Measurements from ENCODE around the gene PLCB1.

DNA sequence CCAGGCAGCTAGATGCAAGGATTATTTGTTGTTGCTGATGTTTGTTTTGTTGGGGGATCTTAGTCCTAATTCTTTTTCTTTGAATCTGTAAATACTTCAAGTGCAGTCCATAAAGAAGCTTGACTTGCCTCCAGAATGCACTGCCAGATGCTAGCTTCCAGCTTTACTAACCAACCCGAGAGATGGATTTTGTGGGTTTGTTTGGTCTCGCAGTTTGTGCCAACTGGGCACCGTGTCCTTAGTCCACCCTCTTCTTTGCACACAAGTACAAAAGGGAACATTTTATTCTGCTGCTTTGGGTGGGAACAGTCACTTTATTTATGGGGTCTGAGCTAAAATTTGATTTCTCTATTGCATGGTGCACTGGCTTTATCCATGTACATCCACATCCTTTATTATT is 212.0 kb downstream of the PLCB1 start:
- TF ChIP-seq POLR2AphosphoS5 (IDR thresholded peaks at IDR 0.05; ENCODE audit: low read depth, low read length), result no peak
- TF ChIP-seq POLR2A (IDR thresholded peaks at IDR 0.05; ENCODE audit: low read depth, low read length), result no peak
